IMR-90 (cell line): Measurements from ENCODE around the gene FAM217B. TPM values are rescaled to one million over a fixed set of nuclear protein-coding genes. Genes with fewer than 3 reads are reported as not detected.

Experiments used
- ATAC-seq: fragments of 200-7000 bp; cut with Tn5 transposase; 2 replicates; pipeline ENCODE4 v1.9.1; 2020; ENCODE audit warnings: low read depth, mild to moderate bottlenecking, moderate library complexity
- BruUV-seq: library from RNA; stranded (reverse); fragments of 400-500 nt; replicated peaks from 2 replicates; lab custom pipeline; 2021; lab: Mats Ljungman, UMichigan
- CTCF ChIA-PET: fragments of 300-600 bp; formaldehyde crosslinking; extraction: SDS; loops from one replicate; lab custom pipeline; 2021; ENCODE audit warnings: antibody characterized with exemption; lab: Yijun Ruan, JAX
- POLR2A ChIA-PET: fragments of 300-600 bp; sonication (Branson Sonifier 250); formaldehyde crosslinking; loops from one replicate; lab custom pipeline; 2022; ENCODE audit warnings: antibody characterized with exemption; ENCODE audit not compliant: unreplicated experiment; lab: Charles Lee
- DNase-seq: peaks from one replicate; pipeline ENCODE4 v3.0.0; 2013
- H2AFZ ChIP-seq: replicated peaks from 2 replicates; pipeline ENCODE3; 2013; ENCODE audit warnings: low read length, mild to moderate bottlenecking; ENCODE audit not compliant: poor library complexity
- H2AK5ac ChIP-seq: 2 replicates; pipeline ENCODE4 v1.6.1; 2013; ENCODE audit warnings: low read depth, low read length, inconsistent platforms
- H2AK9ac ChIP-seq: replicated peaks from 2 replicates; pipeline ENCODE3; 2013; ENCODE audit warnings: mild to moderate bottlenecking, low read depth, low read length, moderate library complexity; ENCODE audit not compliant: poor library complexity
- H2BK120ac ChIP-seq: 2 replicates; pipeline ENCODE4 v1.6.1; 2013; ENCODE audit warnings: low read depth, low read length, inconsistent platforms
- H2BK15ac ChIP-seq: 3 replicates; pipeline ENCODE4 v1.6.1; 2013; ENCODE audit warnings: low read depth, low read length, inconsistent platforms
- H2BK20ac ChIP-seq: 2 replicates; pipeline ENCODE4 v1.6.1; 2013; ENCODE audit warnings: low read depth, mild to moderate bottlenecking, inconsistent platforms, low read length, moderate library complexity
- H2BK5ac ChIP-seq: 2 replicates; pipeline ENCODE4 v1.6.1; 2013; ENCODE audit warnings: mild to moderate bottlenecking, low read depth, low read length, inconsistent platforms; ENCODE audit not compliant: poor library complexity, severe bottlenecking
- H3K14ac ChIP-seq: replicated peaks from 2 replicates; pipeline ENCODE4 v1.6.1; 2013; ENCODE audit warnings: low read depth, low read length, inconsistent platforms
- H3K18ac ChIP-seq: 2 replicates; pipeline ENCODE4 v1.6.1; 2013; ENCODE audit warnings: low read depth, low read length, control low read depth
- H3K23ac ChIP-seq: 2 replicates; pipeline ENCODE4 v1.6.1; 2013; ENCODE audit warnings: low read depth, low read length, inconsistent platforms
- H3K27ac ChIP-seq: 2 replicates; pipeline ENCODE4 v1.5.1; 2013; ENCODE audit warnings: mild to moderate bottlenecking, control low read depth, low read length; ENCODE audit not compliant: insufficient read depth
- H3K27me3 ChIP-seq: 2 replicates; pipeline ENCODE4 v1.6.1; 2013; ENCODE audit warnings: low read length; ENCODE audit not compliant: control insufficient read depth, insufficient read depth
- H3K36me3 ChIP-seq: 2 replicates; pipeline ENCODE4 v1.6.1; 2013; ENCODE audit warnings: low read length, mixed read lengths; ENCODE audit not compliant: control insufficient read depth, insufficient read depth
- H3K4ac ChIP-seq: 2 replicates; pipeline ENCODE4 v1.6.1; 2013; ENCODE audit warnings: low read depth, low read length, inconsistent platforms
- H3K4me1 ChIP-seq: 2 replicates; pipeline ENCODE4 v1.6.1; 2013; ENCODE audit warnings: low read length, mixed read lengths; ENCODE audit not compliant: control insufficient read depth, insufficient read depth
- H3K4me2 ChIP-seq: 2 replicates; pipeline ENCODE4 v1.6.1; 2013; ENCODE audit warnings: low read depth, mild to moderate bottlenecking, control low read depth, low read length, moderate library complexity
- H3K4me3 ChIP-seq: 2 replicates; pipeline ENCODE4 v1.5.1; 2013; ENCODE audit warnings: low read depth, mild to moderate bottlenecking, control low read depth, low read length, moderate library complexity; ENCODE audit not compliant: insufficient read depth
- H3K56ac ChIP-seq: 2 replicates; pipeline ENCODE4 v1.6.1; 2013; ENCODE audit warnings: low read length, inconsistent platforms; ENCODE audit not compliant: insufficient read depth; ENCODE audit errors: extremely low read depth
- H3K79me1 ChIP-seq, 2 experiments: 2 replicates each; pipeline ENCODE4 v1.6.1; 2013; ENCODE audit warnings: low read length in 2 of 2, inconsistent platforms in 1 of 2, low read depth in 1 of 2
- H3K9ac ChIP-seq: 2 replicates; pipeline ENCODE4 v1.6.1; 2013; ENCODE audit warnings: low read depth, low read length, control low read depth
- H3K9me1 ChIP-seq: 2 replicates; pipeline ENCODE4 v1.6.1; 2013; ENCODE audit warnings: low read length, inconsistent platforms; ENCODE audit not compliant: insufficient read depth
- H3K9me3 ChIP-seq: 2 replicates; pipeline ENCODE4 v1.6.1; 2013; ENCODE audit warnings: low read length; ENCODE audit not compliant: control insufficient read depth, insufficient read depth
- H4K20me1 ChIP-seq: 2 replicates; pipeline ENCODE4 v1.6.1; 2013; ENCODE audit warnings: low read length, inconsistent platforms; ENCODE audit not compliant: insufficient read depth
- H4K5ac ChIP-seq: 2 replicates; pipeline ENCODE4 v1.6.1; 2013; ENCODE audit warnings: mild to moderate bottlenecking, low read depth, low read length, control low read depth
- H4K8ac ChIP-seq, 2 experiments: 2 replicates each; pipeline ENCODE4 v1.6.1; 2013; ENCODE audit warnings: low read depth in 2 of 2, low read length in 2 of 2, control low read depth in 1 of 2, inconsistent platforms in 1 of 2
- H4K91ac ChIP-seq: 2 replicates; pipeline ENCODE4 v1.6.1; 2013; ENCODE audit warnings: low read depth, low read length, inconsistent platforms; ENCODE audit not compliant: insufficient read depth
- CEBPB ChIP-seq: IDR thresholded peaks from 2 replicates; pipeline ENCODE4 v1.6.1; 2012; ENCODE audit warnings: low read depth, low read length, improper control_type of control experiment
- MAZ ChIP-seq: IDR thresholded peaks from 2 replicates; pipeline ENCODE4 v1.6.1; 2012; ENCODE audit warnings: low read depth, mild to moderate bottlenecking, low read length, improper control_type of control experiment, moderate library complexity, borderline replicate concordance
- NFE2L2 ChIP-seq: fragments of 150-350 bp; IDR thresholded peaks from 2 replicates; pipeline ENCODE4 v1.6.1; 2016; ENCODE audit warnings: low read depth, mild to moderate bottlenecking, low read length
- RFX5 ChIP-seq: IDR thresholded peaks from 2 replicates; pipeline ENCODE4 v1.8.0; 2012; ENCODE audit warnings: low read depth, mild to moderate bottlenecking, low read length, moderate library complexity
- SMC3 ChIP-seq: fragments of 150-350 bp; IDR thresholded peaks from 2 replicates; pipeline ENCODE4 v1.6.1; 2016; ENCODE audit warnings: low read depth, mild to moderate bottlenecking, antibody characterized with exemption, low read length, moderate library complexity
- USF2 ChIP-seq: fragments of 150-350 bp; IDR thresholded peaks from 2 replicates; pipeline ENCODE4 v1.6.1; 2017; ENCODE audit warnings: mild to moderate bottlenecking, antibody characterized with exemption, low read length, low read depth
- WGBS, 2 experiments: methylation state at CpG; one replicate each; pipeline versions ENCODE4 v1.1.5 to v1.1.7; 2013; ENCODE audit warnings: missing lambda C conversion rate in 2 of 2; ENCODE audit not compliant: insufficient read length in 1 of 2; ENCODE audit errors: extremely low coverage in 2 of 2; 5-methylcytosine and 5-hydroxymethylcytosine counted together
- dilution Hi-C: fragments of 300-500 bp; cut with HindIII; formaldehyde crosslinking; loops from one replicate; pipeline ENCODE4 v1.14.3; 2018; ENCODE audit warnings: low sequenced_read_pairs; ENCODE audit not compliant: unreplicated experiment
- in situ Hi-C: fragments of 300-500 bp; cut with MboI; formaldehyde crosslinking; loops from 3 replicates; pipeline ENCODE4 v1.14.3; 2019; ENCODE audit warnings: low sequenced_read_pairs, inconsistent platforms, mixed read lengths
- intact Hi-C: fragments of 100-400 bp; cut with micrococcal nuclease; formaldehyde crosslinking; loops from 2 replicates; pipeline ENCODE4 v1.10.0; 2022
- polyA plus RNA-seq, 3 experiments: library from polyadenylated mRNA; depleted of rRNA; stranded (reverse); fragments of >200 nt; gene quantifications; 2 replicates each; pipeline ENCODE4 v1.2.3, GENCODE V29; 2012; ENCODE audit warnings: low replicate concordance in 1 of 3
- total RNA-seq: library from RNA; depleted of rRNA; stranded (reverse); fragments of >200 nt; gene quantifications from 2 replicates; pipeline ENCODE4 v1.2.3, GENCODE V29; 2012

Gene FAM217B
- total and polyA plus RNA-seq, 2 of the 4 experiments (the other 2 are of a cell fraction), result 3.0 to 3.9 TPM

- Histone ChIP-seq H4K91ac (no peak overlapping the region), H3K4me1 (peaks cover 2% of the 10 kb centered on the region), H3K4me2 (no peak overlapping the region), H2BK20ac (no peak overlapping the region), H3K27me3 (no peaks in the 10 kb centered on the region), H2BK5ac (no peak overlapping the region), H3K14ac (no peak overlapping the region), H4K20me1 (no peaks in the 10 kb centered on the region; the same call in 1 of the 2 replicates), H3K56ac (no peak overlapping the region), H3K4ac (no peak overlapping the region), H2BK15ac (no peak overlapping the region), H3K18ac (no peak overlapping the region), H3K9me3 (no peaks in the 10 kb centered on the region), H4K8ac (no peak overlapping the region), H2AFZ (no peak overlapping the region), H2BK120ac (no peak overlapping the region), H2AK5ac (no peak overlapping the region), H3K9ac (no peak overlapping the region), H3K36me3 (peaks cover 11% of the 10 kb centered on the region), H3K23ac (no peak overlapping the region), H3K4me3 (no peak overlapping the region), H4K5ac (no peak overlapping the region), H3K9me1 (no peaks in the 10 kb centered on the region), H2AK9ac (no peak overlapping the region), H3K79me1 (peaks cover 0 to 4% of the 10 kb centered on the region in 2 experiments; a peak in 1 of 4 replicates), H3K27ac (no peak overlapping the region)
- dilution Hi-C loops (no loop called here), in situ Hi-C loops (no loop called here), intact Hi-C loops (loop anchor here (5.0 to 10.0 kb wide), 3 partner anchors 370 to 1240 kb away; no protein-coding TSS in a partner anchor)
- DNase-seq, result no peak
- ChIA-PET CTCF (interaction anchor here (1.0 to 1.6 kb wide), 2 partner anchors 10 to 11 kb away, joined by 3 to 4 read pairs; partner anchors contain the start of gene SYCP2), POLR2A (no interaction called here)
- TF ChIP-seq CEBPB (no peak), MAZ (no peak), USF2 (no peak), SMC3 (no peak), RFX5 (no peak), NFE2L2 (no peak)
- no TSS peak for BruUV-seq
- ATAC-seq, result no peak
- no CpG with 5 or more reads among the region's 7 CpGs for WGBS, 2 experiments
Observed at GRCh38 chr20:59944726-59945125, 4.5 kb downstream of the FAM217B start.
